DOHH2 (cell line): ENCODE data around the gene SBF1.

Source experiments
- H3F3A ChIP-seq: fragments of 200-600 bp; sonication (generic), shearing (Covaris generic); 2 replicates; pipeline ENCODE4 v1.6.0; 2016; ENCODE audit warnings: antibody characterized with exemption, mild to moderate bottlenecking; ENCODE audit not compliant: control insufficient read depth, insufficient read depth
- H3K27ac ChIP-seq: fragments of 200-600 bp; sonication (generic); 2 replicates; pipeline ENCODE4 v1.5.1; 2014; ENCODE audit warnings: low read depth, mild to moderate bottlenecking, low read length, moderate library complexity
- H3K27me3 ChIP-seq: fragments of 200-600 bp; sonication (generic); 2 replicates; pipeline ENCODE4 v1.6.1; 2014; ENCODE audit warnings: mild to moderate bottlenecking, low read length, mixed read lengths; ENCODE audit not compliant: control insufficient read depth
- H3K36me3 ChIP-seq: fragments of 200-600 bp; sonication (generic); 2 replicates; pipeline ENCODE4 v1.6.1; 2014; ENCODE audit warnings: mild to moderate bottlenecking, low read length, moderate library complexity, mixed read lengths; ENCODE audit not compliant: control insufficient read depth
- H3K4me1 ChIP-seq: fragments of 200-600 bp; sonication (generic); 2 replicates; pipeline ENCODE4 v1.6.1; 2014; ENCODE audit warnings: mild to moderate bottlenecking, low read length, mixed read lengths; ENCODE audit not compliant: control insufficient read depth
- H3K4me2 ChIP-seq: fragments of 200-600 bp; sonication (generic); 2 replicates; pipeline ENCODE4 v1.6.0; 2014; ENCODE audit warnings: mild to moderate bottlenecking, low read length, moderate library complexity
- H3K4me3 ChIP-seq: fragments of 200-600 bp; sonication (generic); 2 replicates; pipeline ENCODE4 v1.5.1; 2014; ENCODE audit warnings: mild to moderate bottlenecking, low read length, mixed read lengths
- H3K79me2 ChIP-seq: fragments of 200-600 bp; sonication (generic); 2 replicates; pipeline ENCODE4 v1.6.1; 2014; ENCODE audit warnings: mild to moderate bottlenecking, low read length, mixed read lengths; ENCODE audit not compliant: control insufficient read depth
- H3K9me2 ChIP-seq: fragments of 200-600 bp; sonication (generic); replicated peaks from 2 replicates; pipeline ENCODE4 v1.6.1; 2014; ENCODE audit warnings: mild to moderate bottlenecking, low read length, mixed read lengths; ENCODE audit not compliant: control insufficient read depth
- H3K9me3 ChIP-seq: fragments of 200-600 bp; sonication (generic); 2 replicates; pipeline ENCODE4 v1.6.1; 2014; ENCODE audit warnings: antibody characterized with exemption, low read length, mixed read lengths; ENCODE audit not compliant: control insufficient read depth, insufficient read depth
- H4K20me1 ChIP-seq: fragments of 200-600 bp; sonication (generic); 2 replicates; pipeline ENCODE4 v1.6.0; 2014; ENCODE audit warnings: low read depth, mild to moderate bottlenecking, antibody characterized with exemption, low read length, moderate library complexity; ENCODE audit not compliant: control insufficient read depth, insufficient read depth
- CTCF ChIP-seq: fragments of 200-600 bp; sonication (generic); IDR thresholded peaks from one replicate; pipeline ENCODE4 v1.5.1; 2014; ENCODE audit warnings: antibody characterized with exemption, mild to moderate bottlenecking, low read depth, low read length; ENCODE audit not compliant: poor library complexity, severe bottlenecking
- EZH2phosphoT487 ChIP-seq: fragments of 200-600 bp; sonication (generic); IDR thresholded peaks from 2 replicates; pipeline ENCODE4 v1.6.1; 2017; ENCODE audit warnings: borderline replicate concordance, mild to moderate bottlenecking, antibody characterized with exemption, low read length, moderate library complexity, mixed read lengths

Gene SBF1

GRCh38 chr22:50503475-50504145 lies 28.8 kb upstream of the SBF1 start:
- H3K27me3 ChIP-seq = no peaks in the 10 kb centered on the region
- H3K4me1 ChIP-seq = peaks cover 25% of the 10 kb centered on the region
- no peak overlapping the region for H3K4me2 ChIP-seq
- TF ChIP-seq EZH2phosphoT487 (no peak), CTCF (no peak)
- H3K79me2 ChIP-seq = peaks cover 34% of the 10 kb centered on the region
- H3K36me3 ChIP-seq = peaks cover 35% of the 10 kb centered on the region
- H3K9me2 ChIP-seq = no peaks in the 10 kb centered on the region
- no peak overlapping the region for H3K27ac ChIP-seq
- H4K20me1 ChIP-seq = no peaks in the 10 kb centered on the region; the same call in 1 of the 2 replicates
- peaks cover 3% of the 10 kb centered on the region for H3F3A ChIP-seq
- no peaks in the 10 kb centered on the region for H3K9me3 ChIP-seq
- H3K4me3 ChIP-seq = no peak overlapping the region

DNA sequence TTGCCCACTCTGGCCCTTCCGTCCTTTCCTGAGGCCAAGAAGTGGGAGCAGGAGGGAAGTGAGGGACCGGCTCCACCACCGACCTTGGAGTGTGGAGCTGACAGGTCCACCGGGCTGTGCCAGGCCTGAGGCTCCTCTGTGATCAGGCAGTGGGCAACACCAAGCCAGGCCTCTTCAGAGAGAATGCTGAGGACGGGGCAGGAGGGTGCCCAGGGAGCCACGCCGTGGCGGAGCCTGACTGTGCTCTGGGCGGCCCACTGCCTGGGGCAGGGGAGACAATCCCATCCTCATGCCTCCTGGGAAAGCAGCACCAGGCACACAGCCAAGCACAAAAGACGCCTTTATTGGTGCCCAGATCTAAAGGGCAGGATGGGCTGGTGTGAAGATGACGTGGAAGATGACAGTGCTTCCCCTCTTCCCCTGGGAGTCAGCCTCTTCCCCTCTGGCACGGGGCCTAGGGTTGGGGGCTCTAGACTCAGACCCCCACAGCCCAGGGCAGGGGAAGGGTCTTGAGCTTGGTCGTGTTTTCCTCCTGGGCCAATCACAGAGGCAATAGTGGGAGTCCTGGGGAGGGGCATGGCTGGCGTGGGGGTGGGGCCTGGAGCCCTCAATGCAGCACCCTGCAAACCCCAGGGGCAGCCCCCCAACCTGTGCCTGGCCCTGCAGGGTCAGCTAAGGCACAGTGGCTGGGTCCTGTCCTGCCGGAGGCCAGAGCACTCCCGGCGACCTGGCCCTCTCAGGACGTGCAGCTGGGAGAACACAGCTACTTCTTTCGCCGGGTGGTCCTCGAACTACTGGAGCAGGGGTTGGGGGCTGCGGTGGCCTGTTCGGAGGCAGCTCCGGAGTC lies 28.0 kb upstream of the SBF1 start:
- peaks cover 35% of the 10 kb centered on the region for H3K36me3 ChIP-seq
- H3K79me2 ChIP-seq = peaks cover 28% of the 10 kb centered on the region
- no peaks in the 10 kb centered on the region for H4K20me1 ChIP-seq
- H3K9me3 ChIP-seq = no peaks in the 10 kb centered on the region
- TF ChIP-seq CTCF (no peak), EZH2phosphoT487 (no peak)
- H3F3A ChIP-seq = peaks cover 3% of the 10 kb centered on the region
- H3K9me2 ChIP-seq = no peaks in the 10 kb centered on the region
- no peak overlapping the region for H3K4me2 ChIP-seq
- no peak overlapping the region for H3K27ac ChIP-seq
- no peak overlapping the region for H3K4me3 ChIP-seq
- no peaks in the 10 kb centered on the region for H3K27me3 ChIP-seq
- peaks cover 32% of the 10 kb centered on the region for H3K4me1 ChIP-seq

- no peak overlapping the region for H3K4me3 ChIP-seq
- H3K27me3 ChIP-seq = no peaks in the 10 kb centered on the region
- no peaks in the 10 kb centered on the region for H4K20me1 ChIP-seq
- TF ChIP-seq EZH2phosphoT487 = no peak
- no peak for TF ChIP-seq CTCF
- H3K36me3 ChIP-seq = peaks cover 32% of the 10 kb centered on the region
- no peaks in the 10 kb centered on the region for H3K9me3 ChIP-seq
- H3K9me2 ChIP-seq = no peaks in the 10 kb centered on the region
- H3K4me1 ChIP-seq = peaks cover 34% of the 10 kb centered on the region
- peaks cover 3% of the 10 kb centered on the region for H3F3A ChIP-seq
- H3K27ac ChIP-seq = no peak overlapping the region
- peaks cover 24% of the 10 kb centered on the region for H3K79me2 ChIP-seq
- no peak overlapping the region for H3K4me2 ChIP-seq
Observed at GRCh38 chr22:50502096-50502495, 27.3 kb upstream of the SBF1 start.
